Transverse colon (tissue), 4 donors: Measurements from ENCODE around the gene AHCY.

Experiments used
- CTCF ChIP-seq, 5 experiments: fragments of 200-600 bp in 3 of 5; fragments of 450-650 bp in 2 of 5; sonication (generic) in 3 of 5; IDR thresholded peaks; 1 replicate in 2 of 5; 2 replicates in 3 of 5; pipeline ENCODE4 v1.5.1; 2016 to 2017; ENCODE audit warnings: antibody characterized with exemption in 5 of 5, inconsistent platforms in 3 of 5, mild to moderate bottlenecking in 2 of 5, moderate library complexity in 1 of 5
- POLR2A ChIP-seq: fragments of 450-650 bp; IDR thresholded peaks from one replicate; pipeline ENCODE4 v1.6.1; 2016; ENCODE audit warnings: antibody characterized with exemption, mild to moderate bottlenecking, moderate library complexity
- POLR2AphosphoS5 ChIP-seq, 3 donors: sonication (generic); formaldehyde crosslinking; IDR thresholded peaks; one replicate each; pipeline ENCODE4 v1.6.1; 2016; ENCODE audit warnings: antibody characterized with exemption in 3 of 3

GRCh38 chr20:34235875-34236274 is 67.3 kb downstream of the AHCY start:
- TF ChIP-seq POLR2A (no peak), CTCF (IDR thresholded peaks at IDR 0.05) (no peak), POLR2AphosphoS5 (IDR thresholded peaks at IDR 0.05) (no peak)
